T-cell (primary cell): ENCODE measurements around the gene CD247. TPM values are rescaled to one million over a fixed set of nuclear protein-coding genes. Genes with fewer than 3 reads are reported as not detected.

Experiments used
- ATAC-seq, 4 experiments: fragments of 200-7000 bp in 3 of 4; fragments of 150-1000 bp in 1 of 4; cut with Tn5 transposase; replicated peaks in 1 of 4; 1 replicate in 3 of 4; 2 replicates in 1 of 4; pipeline ENCODE4 v1.10.0; 2021; ENCODE audit warnings: moderate library complexity in 3 of 4, mild to moderate bottlenecking in 2 of 4, moderate number of reproducible peaks in 1 of 4
- CTCF ChIA-PET, 2 donors: fragments of 300-600 bp; sonication (Branson Sonifier 250); formaldehyde crosslinking; loops; one replicate each; lab custom pipeline; 2022; ENCODE audit warnings: antibody characterized with exemption in 2 of 2; lab: Charles Lee
- POLR2A ChIA-PET, 2 donors: fragments of 300-600 bp; sonication (Branson Sonifier 250); formaldehyde crosslinking; loops; one replicate each; lab custom pipeline; 2022; ENCODE audit warnings: antibody characterized with exemption in 2 of 2; lab: Charles Lee
- DNase-seq, 35 experiments: peaks; one replicate each; pipeline versions ENCODE4 v3.0.0 to v3.0.0-alpha.2; 2013 to 2023
- H3K27ac ChIP-seq: one replicate; pipeline ENCODE4 v1.5.1; 2013; ENCODE audit warnings: low read length
- H3K27me3 ChIP-seq, 2 experiments: replicated peaks in 1 of 2; 1 replicate in 1 of 2; 2 replicates in 1 of 2; pipeline versions ENCODE4 v1.6.1 to v1.7.0; 2013; ENCODE audit warnings: low read length in 1 of 2, mixed read lengths in 1 of 2; ENCODE audit not compliant: control insufficient read depth in 2 of 2, insufficient read depth in 2 of 2; ENCODE audit errors: extremely low read depth in 1 of 2
- H3K36me3 ChIP-seq, 2 donors: 1 replicate in 1 of 2; 2 replicates in 1 of 2; pipeline versions ENCODE4 v1.6.1 to v1.7.0; 2013; ENCODE audit warnings: low read length in 1 of 2; ENCODE audit not compliant: control insufficient read depth in 2 of 2, insufficient read depth in 1 of 2; ENCODE audit errors: extremely low read depth in 1 of 2
- H3K4me1 ChIP-seq, 2 experiments: 1 replicate in 1 of 2; 2 replicates in 1 of 2; pipeline versions ENCODE4 v1.6.1 to v1.7.0; 2013; ENCODE audit warnings: low read length in 2 of 2, mixed read lengths in 1 of 2; ENCODE audit not compliant: insufficient read depth in 2 of 2, control insufficient read depth in 1 of 2; ENCODE audit errors: extremely low read depth in 1 of 2
- H3K4me3 ChIP-seq, 2 donors: 1 replicate in 1 of 2; 2 replicates in 1 of 2; pipeline versions ENCODE4 v1.5.1 to v1.7.0; 2013; ENCODE audit warnings: mild to moderate bottlenecking in 2 of 2, low read length in 1 of 2, moderate library complexity in 1 of 2; ENCODE audit not compliant: control insufficient read depth in 1 of 2; ENCODE audit errors: extremely low read depth in 1 of 2
- H3K9me3 ChIP-seq: 2 replicates; pipeline ENCODE4 v1.7.0; 2013
- H3K27ac Mint-ChIP-seq, 2 donors: one replicate each; pipeline ENCODE4 v1.8.0; 2020 to 2021; ENCODE audit warnings: mild to moderate bottlenecking in 2 of 2, mixed read lengths in 2 of 2
- H3K27me3 Mint-ChIP-seq, 2 donors: one replicate each; pipeline ENCODE4 v1.8.0; 2021 to 2022; ENCODE audit warnings: mixed read lengths in 2 of 2
- H3K36me3 Mint-ChIP-seq: one replicate; pipeline ENCODE4 v1.8.0; 2021; ENCODE audit warnings: mixed read lengths
- H3K4me1 Mint-ChIP-seq, 3 donors: one replicate each; pipeline ENCODE4 v1.8.0; 2020 to 2022; ENCODE audit warnings: mixed read lengths in 3 of 3, mild to moderate bottlenecking in 1 of 3
- H3K4me3 Mint-ChIP-seq, 3 donors: one replicate each; pipeline ENCODE4 v1.8.0; 2020 to 2022; ENCODE audit warnings: mild to moderate bottlenecking in 3 of 3, mixed read lengths in 3 of 3, moderate library complexity in 3 of 3
- H3K9me3 Mint-ChIP-seq, 3 donors: one replicate each; pipeline ENCODE4 v1.8.0; 2020 to 2022; ENCODE audit warnings: mixed read lengths in 3 of 3
- WGBS: methylation state at CpG from one replicate; pipeline ENCODE4 v1.1.5; 2013; ENCODE audit warnings: missing lambda C conversion rate; ENCODE audit not compliant: insufficient coverage; 5-methylcytosine and 5-hydroxymethylcytosine counted together
- total RNA-seq, 35 experiments: library from RNA in 6 of 35; stranded (reverse) in 6 of 35; fragments of 120-200 nt in 1 of 35; gene quantifications; one replicate each; pipeline versions ENCODE4 v1.2.1 to v1.2.4 and lab custom pipeline; 2013 to 2026

CD247 gene
- total RNA-seq, 5 donors from 2014 or later (not counting 1 experiment from before 2014, with no cell fraction given): 324 to 414 (median 385) TPM

- peak overlapping the region; percentile 77 for H3K27ac ChIP-seq
- Mint-ChIP-seq H3K9me3 (no peaks in the 10 kb centered on the region), H3K36me3 (peaks cover 49% of the 10 kb centered on the region), H3K4me3 (peak overlapping the region; percentile 56 to 80 (median 66)), H3K27ac (peak overlapping the region; percentile 97), H3K4me1 (peaks cover 97 to 100% (median 99%) of the 10 kb centered on the region in 3 donors), H3K27me3 (no peaks in the 10 kb centered on the region)
- no peaks in the 10 kb centered on the region for H3K9me3 ChIP-seq
- no peaks in the 10 kb centered on the region for H3K27me3 ChIP-seq
- POLR2A ChIA-PET: interaction anchor here in 1 of 2 donors (1.0 kb wide), 1 partner anchor 28 kb away, joined by 3 read pairs; no protein-coding TSS in a partner anchor
- CTCF ChIA-PET: no interaction called here
- peak overlapping the region in 1 of 2 donors; percentile 41 for H3K4me3 ChIP-seq
- DNase-seq (peak in 30 of 35 experiments; percentile 42 to 77 (median 60)), ATAC-seq (peak; percentile 52 to 79 (median 53))
- peaks cover 91 to 92% of the 10 kb centered on the region in 2 experiments for H3K4me1 ChIP-seq
- peaks cover 10 to 50% of the 10 kb centered on the region in 2 donors for H3K36me3 ChIP-seq
- 50% methylated on average over 2 of the region's 4 CpGs for WGBS
Observed at GRCh38 chr1:167482184-167482583, 36.1 kb downstream of the CD247 start.

- CTCF ChIA-PET: interaction anchor here (0.6 to 1.6 kb wide), 7 partner anchors 9 to 414 kb away, joined by 3 to 6 read pairs (median 4); no protein-coding TSS in a partner anchor
Observed at GRCh38 chr1:167479331-167479979, 38.9 kb downstream of the CD247 start.

GRCh38 chr1:167477986-167478385, 40.3 kb downstream of the CD247 start:
- H3K36me3 Mint-ChIP-seq: peaks cover 40% of the 10 kb centered on the region
- POLR2A ChIA-PET: interaction anchor here (0.5 to 1.4 kb wide), 7 partner anchors 9 to 149 kb away, joined by 3 to 4 read pairs (median 4); partner anchors contain the start of gene CD247 (in 1 of the 2)
- ATAC-seq: no peak
- WGBS: 69% methylated on average over 4 of the region's 5 CpGs
- H3K9me3 Mint-ChIP-seq: no peaks in the 10 kb centered on the region
- Histone ChIP-seq H3K36me3 (peaks cover 10 to 49% of the 10 kb centered on the region in 2 donors), H3K4me3 (no peak overlapping the region), H3K27me3 (no peaks in the 10 kb centered on the region), H3K9me3 (no peaks in the 10 kb centered on the region), H3K4me1 (peaks cover 82 to 89% of the 10 kb centered on the region in 2 experiments), H3K27ac (peak overlapping the region; percentile 1)
- H3K27ac Mint-ChIP-seq: peak overlapping the region; percentile 76 to 79
- peak overlapping the region in 2 of 3 donors; percentile 34 to 36 for H3K4me3 Mint-ChIP-seq
- DNase-seq: peak in 1 of 35 experiments; percentile 5
- CTCF ChIA-PET: interaction anchor here (1.0 to 1.3 kb wide), 4 partner anchors 9 to 22 kb away, joined by 3 to 8 read pairs (median 6); no protein-coding TSS in a partner anchor
- peaks cover 95 to 100% (median 96%) of the 10 kb centered on the region in 3 donors for H3K4me1 Mint-ChIP-seq
- H3K27me3 Mint-ChIP-seq: no peaks in the 10 kb centered on the region

More at GRCh38 chr1:167479331-167479979, 38.9 kb downstream of the CD247 start:
- H3K27me3 Mint-ChIP-seq: no peaks in the 10 kb centered on the region
- POLR2A ChIA-PET: interaction anchor here in 1 of 2 donors (0.6 to 1.4 kb wide), 3 partner anchors 24 to 71 kb away, joined by 3 to 6 read pairs (median 4); no protein-coding TSS in a partner anchor
- peak overlapping the region; percentile 42 to 80 (median 43) for H3K4me3 Mint-ChIP-seq
- H3K27me3 ChIP-seq: no peaks in the 10 kb centered on the region
- peak overlapping the region; percentile 77 for H3K27ac ChIP-seq
- peaks cover 85 to 89% of the 10 kb centered on the region in 2 experiments for H3K4me1 ChIP-seq
- H3K4me3 ChIP-seq: peak overlapping the region in 1 of 2 donors; percentile 38
- H3K9me3 Mint-ChIP-seq: no peaks in the 10 kb centered on the region
- H3K36me3 ChIP-seq: peaks cover 10 to 45% of the 10 kb centered on the region in 2 donors
- ATAC-seq (no peak), DNase-seq (peak in 3 of 35 experiments; percentile 9 to 34 (median 15))
- peaks cover 45% of the 10 kb centered on the region for H3K36me3 Mint-ChIP-seq
- H3K4me1 Mint-ChIP-seq: peaks cover 95 to 100% (median 96%) of the 10 kb centered on the region in 3 donors
- no peaks in the 10 kb centered on the region for H3K9me3 ChIP-seq
- WGBS: 57% methylated on average over 10 of the region's 10 CpGs
- peak overlapping the region; percentile 86 to 89 for H3K27ac Mint-ChIP-seq

- Histone ChIP-seq H3K9me3 (no peaks in the 10 kb centered on the region), H3K27me3 (no peaks in the 10 kb centered on the region), H3K4me3 (no peak overlapping the region), H3K27ac (peak overlapping the region; percentile 81), H3K4me1 (peaks cover 78 to 80% of the 10 kb centered on the region in 2 experiments), H3K36me3 (peaks cover 10 to 37% of the 10 kb centered on the region in 2 donors)
- ATAC-seq: no peak
- no CpG with 5 or more reads among the region's 2 CpGs for WGBS
- ChIA-PET POLR2A (interaction anchor here (1.0 to 1.2 kb wide), 3 partner anchors 8 to 32 kb away, joined by 3 read pairs; no protein-coding TSS in a partner anchor), CTCF (interaction anchor here (0.9 to 1.7 kb wide), 4 partner anchors 10 to 256 kb away, joined by 3 to 6 read pairs (median 4); partner anchors contain the start of gene POU2F1 (in 1 of the 2))
- H3K36me3 Mint-ChIP-seq: peaks cover 31% of the 10 kb centered on the region
- peaks cover 95 to 97% (median 96%) of the 10 kb centered on the region in 3 donors for H3K4me1 Mint-ChIP-seq
- no peaks in the 10 kb centered on the region for H3K27me3 Mint-ChIP-seq
- H3K9me3 Mint-ChIP-seq: no peaks in the 10 kb centered on the region
- H3K27ac Mint-ChIP-seq: peak overlapping the region; percentile 74 to 79
- H3K4me3 Mint-ChIP-seq: peak overlapping the region in 1 of 3 donors; percentile 81
- peak in 1 of 35 experiments; percentile 5 for DNase-seq
Observed at GRCh38 chr1:167476061-167476460, 42.3 kb downstream of the CD247 start.

- WGBS: 3% methylated on average over 4 of the region's 5 CpGs
- Histone ChIP-seq H3K4me3 (peak overlapping the region; percentile 20 to 29), H3K9me3 (no peaks in the 10 kb centered on the region), H3K4me1 (peaks cover 67 to 72% of the 10 kb centered on the region in 2 experiments), H3K36me3 (peaks cover under 1 to 33% of the 10 kb centered on the region in 2 donors), H3K27ac (peak overlapping the region; percentile 81), H3K27me3 (no peaks in the 10 kb centered on the region)
- peak overlapping the region; percentile 60 to 81 (median 68) for H3K4me3 Mint-ChIP-seq
- H3K9me3 Mint-ChIP-seq: no peaks in the 10 kb centered on the region
- peak overlapping the region; percentile 89 to 92 for H3K27ac Mint-ChIP-seq
- POLR2A ChIA-PET: interaction anchor here (0.6 to 0.7 kb wide), 3 partner anchors 15 to 253 kb away, joined by 3 to 13 read pairs (median 4); no protein-coding TSS in a partner anchor
- no peaks in the 10 kb centered on the region for H3K27me3 Mint-ChIP-seq
- peaks cover 89 to 92% (median 90%) of the 10 kb centered on the region in 3 donors for H3K4me1 Mint-ChIP-seq
- H3K36me3 Mint-ChIP-seq: peaks cover 23% of the 10 kb centered on the region
- CTCF ChIA-PET: interaction anchor here (0.6 kb wide), 2 partner anchors 8 to 195 kb away, joined by 4 to 7 read pairs; no protein-coding TSS in a partner anchor
- peak; percentile 76 to 87 (median 76) for ATAC-seq
- peak in 31 of 35 experiments; percentile 40 to 77 (median 59) for DNase-seq
Observed at GRCh38 chr1:167474191-167474641, 44.1 kb downstream of the CD247 start.
